C4-2B (cell line): ENCODE results near the gene GPR151.

Source experiments
- CTCF ChIP-seq: fragments of 450-650 bp; conservative IDR thresholded peaks from 2 replicates; pipeline ENCODE4 v1.5.1; 2017; ENCODE audit warnings: mild to moderate bottlenecking
- ZFX ChIP-seq: fragments of 450-650 bp; IDR thresholded peaks from 2 replicates; pipeline ENCODE4 v1.6.1; 2017

DNA sequence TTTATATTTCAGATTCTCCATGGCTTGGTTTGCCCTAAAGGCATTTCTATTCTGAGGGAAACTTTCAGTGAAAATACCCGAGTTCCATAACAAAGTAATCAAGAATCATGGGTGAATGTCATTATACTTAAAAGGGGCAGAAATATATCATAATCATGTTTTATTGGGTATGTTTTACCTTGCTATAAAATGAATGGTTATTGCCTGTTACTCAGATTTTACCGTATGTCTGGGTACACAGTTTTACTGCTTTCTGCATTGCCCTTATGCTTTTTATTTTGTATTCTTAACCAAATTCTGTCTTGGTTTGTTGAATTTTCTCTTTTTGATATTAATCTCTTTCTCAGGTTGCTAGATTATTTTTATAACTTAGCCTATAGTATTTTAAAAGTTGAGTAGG lies 2.5 kb downstream of the GPR151 start:
- no peak for TF ChIP-seq CTCF
- no peak for TF ChIP-seq ZFX
